Measurements from ENCODE around the gene ANLN. TPM values are rescaled to one million over a fixed set of nuclear protein-coding genes. Genes with fewer than 3 reads are reported as not detected.

The ANLN gene
- total and polyA plus RNA-seq, 4 donors, result 0.17 to 27.0 (median 1.3) TPM

- H3K9ac ChIP-seq (ENCODE audit: low read depth in 1 of 2, low read length in 2 of 2), result no peak overlapping the region
- no peak overlapping the region for H3K27ac ChIP-seq (ENCODE audit: low read depth in 1 of 2, low read length in 2 of 2)
- no peak for DNase-seq (ENCODE audit: low spot score)
- 92% methylated on average over 3 of the region's 3 CpGs for WGBS
- no peaks in the 10 kb centered on the region for H3K27me3 ChIP-seq (ENCODE audit: control insufficient read depth in 4 of 4, insufficient read depth in 4 of 4, low read length in 3 of 4)
- no peaks in the 10 kb centered on the region for H3K9me3 ChIP-seq (ENCODE audit: control insufficient read depth in 4 of 4, low read length in 3 of 4)
- H3K4me1 ChIP-seq (ENCODE audit: control insufficient read depth in 4 of 4, insufficient read depth in 4 of 4, low read length in 3 of 4), result no peaks in the 10 kb centered on the region
- TF ChIP-seq EGR1 (IDR thresholded peaks at IDR 0.05; ENCODE audit: low read depth in 2 of 2) (no peak), JUND (IDR thresholded peaks at IDR 0.05) (no peak), NR2F2 (IDR thresholded peaks at IDR 0.05) (no peak), REST (IDR thresholded peaks at IDR 0.05) (no peak)
- H3K4me3 ChIP-seq (ENCODE audit: low read depth in 1 of 3, low read length in 3 of 3), result no peak overlapping the region
- H3K36me3 ChIP-seq (ENCODE audit: control insufficient read depth in 4 of 4, insufficient read depth in 3 of 4, low read depth in 1 of 4, low read length in 3 of 4), result no peaks in the 10 kb centered on the region
Observed at GRCh38 chr7:36400036-36400435, 10.4 kb downstream of the ANLN start.

- over 99% methylated on average over 3 of the region's 3 CpGs for WGBS
- TF ChIP-seq EGR1 (IDR thresholded peaks at IDR 0.05; ENCODE audit: low read depth in 2 of 2) (no peak), FOXA2 (IDR thresholded peaks at IDR 0.05) (no peak), HNF4G (IDR thresholded peaks at IDR 0.05) (no peak), REST (IDR thresholded peaks at IDR 0.05) (no peak), JUND (IDR thresholded peaks at IDR 0.05) (no peak), SP1 (IDR thresholded peaks at IDR 0.05) (no peak), RAD21 (IDR thresholded peaks at IDR 0.05) (no peak), GABPA (IDR thresholded peaks at IDR 0.05 in 1 of 2, conservative IDR thresholded peaks at IDR 0.05 in 1 of 2) (no peak), TAF1 (conservative IDR thresholded peaks at IDR 0.05) (no peak), RXRA (IDR thresholded peaks at IDR 0.05) (no peak)
- H3K9me3 ChIP-seq (ENCODE audit: control insufficient read depth in 4 of 4, low read length in 3 of 4), result no peaks in the 10 kb centered on the region
- H3K27me3 ChIP-seq (ENCODE audit: control insufficient read depth in 4 of 4, insufficient read depth in 4 of 4, low read length in 3 of 4), result no peaks in the 10 kb centered on the region
- no peak overlapping the region for H3K27ac ChIP-seq (ENCODE audit: low read depth in 1 of 2, low read length in 2 of 2)
- DNase-seq (ENCODE audit: low spot score), result no peak
- H3K36me3 ChIP-seq (ENCODE audit: control insufficient read depth in 4 of 4, insufficient read depth in 3 of 4, low read depth in 1 of 4, low read length in 3 of 4), result no peaks in the 10 kb centered on the region
- no peak overlapping the region for H3K9ac ChIP-seq (ENCODE audit: low read depth in 1 of 2, low read length in 2 of 2)
- no peaks in the 10 kb centered on the region for H3K4me1 ChIP-seq (ENCODE audit: control insufficient read depth in 4 of 4, insufficient read depth in 4 of 4, low read length in 3 of 4)
- no peak overlapping the region for H3K4me3 ChIP-seq (ENCODE audit: low read depth in 1 of 3, low read length in 3 of 3)
Observed at GRCh38 chr7:36400606-36401005, 10.9 kb downstream of the ANLN start.

- Histone ChIP-seq H3K4me3 (ENCODE audit: low read depth in 1 of 3, low read length in 3 of 3) (no peak overlapping the region), H3K9me3 (ENCODE audit: control insufficient read depth in 4 of 4, low read length in 3 of 4) (no peaks in the 10 kb centered on the region), H3K27me3 (ENCODE audit: control insufficient read depth in 4 of 4, insufficient read depth in 4 of 4, low read length in 3 of 4) (no peaks in the 10 kb centered on the region), H3K36me3 (ENCODE audit: control insufficient read depth in 4 of 4, insufficient read depth in 3 of 4, low read depth in 1 of 4, low read length in 3 of 4) (no peaks in the 10 kb centered on the region), H3K9ac (ENCODE audit: low read depth in 1 of 2, low read length in 2 of 2) (no peak overlapping the region), H3K27ac (ENCODE audit: low read depth in 1 of 2, low read length in 2 of 2) (no peak overlapping the region), H3K4me1 (ENCODE audit: control insufficient read depth in 4 of 4, insufficient read depth in 4 of 4, low read length in 3 of 4) (no peaks in the 10 kb centered on the region)
- no peak for TF ChIP-seq HNF4A (conservative IDR thresholded peaks at IDR 0.05)
- no peak for TF ChIP-seq JUND (IDR thresholded peaks at IDR 0.05)
- no peak for TF ChIP-seq ZBTB33 (IDR thresholded peaks at IDR 0.05)
- no peak for TF ChIP-seq REST (IDR thresholded peaks at IDR 0.05)
- no peak for TF ChIP-seq HNF4G (IDR thresholded peaks at IDR 0.05)
- no peak for TF ChIP-seq ATF3 (IDR thresholded peaks at IDR 0.05)
- TF ChIP-seq FOXA2 (IDR thresholded peaks at IDR 0.05), result no peak
- TF ChIP-seq FOXA1 (IDR thresholded peaks at IDR 0.05), result no peak
- TF ChIP-seq TAF1 (conservative IDR thresholded peaks at IDR 0.05), result no peak
- no peak for DNase-seq (ENCODE audit: low spot score)
- WGBS, result 96% methylated on average over 7 of the region's 7 CpGs
Observed at GRCh38 chr7:36403452-36403851, 13.8 kb downstream of the ANLN start.

Measured in liver (tissue), 9 donors.